ENCODE measurements around the gene IWS1. TPM values are rescaled to one million over a fixed set of nuclear protein-coding genes. Genes with fewer than 3 reads are reported as not detected.

Gene IWS1
- total and polyA plus RNA-seq, 9 of the 15 experiments (the other 6 are each of a cell fraction or from before 2014, with no cell fraction given) = 20.8 to 67.2 (median 46.6) TPM

- in situ Hi-C loops (cut with MboI) (no loop called here), intact Hi-C loops (cut with micrococcal nuclease) (no loop called here)
- Histone ChIP-seq H2AFZ (ENCODE audit: low read depth, low read length) (no peak overlapping the region), H3K27me3 (ENCODE audit: control insufficient read depth in 2 of 2, insufficient read depth in 2 of 2, low read length in 2 of 2) (no peaks in the 10 kb centered on the region), H4K20me1 (replicated peaks; ENCODE audit: control insufficient read depth, insufficient read depth, low read length) (no peaks in the 10 kb centered on the region), H3K4me1 (replicated peaks in 1 of 2; ENCODE audit: control insufficient read depth in 2 of 2, insufficient read depth in 2 of 2, low read length in 2 of 2) (no peaks in the 10 kb centered on the region), H3K9me3 (replicated peaks; ENCODE audit: control insufficient read depth, insufficient read depth, low read depth, low read length) (no peaks in the 10 kb centered on the region), H3K4me2 (ENCODE audit: insufficient read depth, low read length) (no peak overlapping the region), H3K36me3 (ENCODE audit: control insufficient read depth, insufficient read depth, low read length) (0 out of 3 replicates have a peak, but pooled peaks cover 5% of the 10 kb centered on the region), H3K9me1 (ENCODE audit: control insufficient read depth, insufficient read depth, low read length) (no peaks in the 10 kb centered on the region), H3K27ac (ENCODE audit: extremely low read depth, low read depth, low read length) (no peak overlapping the region), H3K9ac (ENCODE audit: insufficient read depth in 1 of 2, low read depth in 2 of 2, low read length in 2 of 2) (no peak overlapping the region), H3K4me3 (no peak overlapping the region), H3K79me2 (ENCODE audit: control insufficient read depth, insufficient read depth, low read length) (no peaks in the 10 kb centered on the region)
- DNase-seq (ENCODE audit: extremely low read depth in 1 of 4, low spot score in 3 of 4) (no peak), ATAC-seq (no peak), FAIRE-seq (no peak)
- POLR2A ChIA-PET = interaction anchor here (0.6 to 1.7 kb wide), 4 partner anchors 10 to 305 kb away, joined by 3 to 4 read pairs (median 3); partner anchors contain the start of gene IWS1
- CTCF ChIA-PET (ENCODE audit: low intra/inter-chr PET ratio) = interaction anchor here (0.6 kb wide), 1 partner anchor 14 kb away, joined by 3 read pairs; no protein-coding TSS in a partner anchor
- no TSS peak for BruUV-seq (replicated peaks)
- WGBS (ENCODE audit: insufficient coverage, low coverage, missing lambda C conversion rate) = 21% methylated on average over 4 of the region's 4 CpGs
- no peak for TF ChIP-seq BRF1 (IDR thresholded peaks at IDR 0.05; ENCODE audit: borderline replicate concordance, extremely low read depth, insufficient read length)
- no peak for TF ChIP-seq HLTF (IDR thresholded peaks at IDR 0.05)
- TF ChIP-seq HBP1 (CRISPR knock-in tag; IDR thresholded peaks at IDR 0.05) = no peak
- TF ChIP-seq ZNF75A (CRISPR knock-in tag; IDR thresholded peaks at IDR 0.05) = no peak
- TF ChIP-seq OTX1 (CRISPR knock-in tag; IDR thresholded peaks at IDR 0.05) = no peak
- TF ChIP-seq SMARCA4 (IDR thresholded peaks at IDR 0.05) = no peak
- no peak for TF ChIP-seq MAFK (IDR thresholded peaks at IDR 0.05; ENCODE audit: low read length)
- TF ChIP-seq CBX5 (IDR thresholded peaks at IDR 0.05; ENCODE audit: borderline replicate concordance, low read depth) = no peak
- TF ChIP-seq ZNF696 (CRISPR knock-in tag; conservative IDR thresholded peaks at IDR 0.05) = no peak
- no peak for TF ChIP-seq BHLHE40 (IDR thresholded peaks at IDR 0.05; ENCODE audit: low read length)
- no peak for TF ChIP-seq PRDM10 (IDR thresholded peaks at IDR 0.05; ENCODE audit: partially characterized antibody)
- TF ChIP-seq CSDE1 (IDR thresholded peaks at IDR 0.05) = no peak
- no peak for TF ChIP-seq ZNF778 (CRISPR knock-in tag; IDR thresholded peaks at IDR 0.05)
Observed at GRCh38 chr2:127471286-127471988, 54.9 kb downstream of the IWS1 start.
